Measurements from ENCODE around the gene PRDM5. TPM values are rescaled to one million over a fixed set of nuclear protein-coding genes. Genes with fewer than 3 reads are reported as not detected.

The PRDM5 gene
- total RNA-seq, 4 donors from 2014 or later, result 17.7 to 49.9 (median 44.6) TPM

DNA sequence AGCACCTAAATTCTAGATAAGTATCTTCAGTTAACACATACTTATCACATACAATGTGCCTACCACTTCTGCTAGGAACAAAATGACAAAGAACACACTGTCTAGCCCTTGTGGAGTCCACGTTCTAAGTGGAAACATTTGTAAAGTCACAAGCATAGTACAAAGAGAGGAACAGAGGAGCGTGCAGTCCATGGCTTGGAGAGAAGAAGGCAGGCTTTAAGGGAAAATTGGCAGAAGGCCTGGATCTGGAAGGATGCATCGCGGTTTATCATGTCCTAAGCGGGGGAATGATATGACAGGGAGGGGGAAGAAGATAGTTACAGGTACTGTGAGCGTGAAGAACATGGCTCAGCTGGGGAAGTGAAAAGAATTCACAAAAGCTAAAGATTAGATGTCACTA is 218.0 kb downstream of the PRDM5 start:
- H3K4me1 ChIP-seq, result no peaks in the 10 kb centered on the region
- no peak overlapping the region for H3K27ac ChIP-seq
- no peaks in the 10 kb centered on the region for H3K9me3 ChIP-seq
- TF ChIP-seq POLR2A (IDR thresholded peaks at IDR 0.05), result no peak
- TF ChIP-seq, protein P1, sequence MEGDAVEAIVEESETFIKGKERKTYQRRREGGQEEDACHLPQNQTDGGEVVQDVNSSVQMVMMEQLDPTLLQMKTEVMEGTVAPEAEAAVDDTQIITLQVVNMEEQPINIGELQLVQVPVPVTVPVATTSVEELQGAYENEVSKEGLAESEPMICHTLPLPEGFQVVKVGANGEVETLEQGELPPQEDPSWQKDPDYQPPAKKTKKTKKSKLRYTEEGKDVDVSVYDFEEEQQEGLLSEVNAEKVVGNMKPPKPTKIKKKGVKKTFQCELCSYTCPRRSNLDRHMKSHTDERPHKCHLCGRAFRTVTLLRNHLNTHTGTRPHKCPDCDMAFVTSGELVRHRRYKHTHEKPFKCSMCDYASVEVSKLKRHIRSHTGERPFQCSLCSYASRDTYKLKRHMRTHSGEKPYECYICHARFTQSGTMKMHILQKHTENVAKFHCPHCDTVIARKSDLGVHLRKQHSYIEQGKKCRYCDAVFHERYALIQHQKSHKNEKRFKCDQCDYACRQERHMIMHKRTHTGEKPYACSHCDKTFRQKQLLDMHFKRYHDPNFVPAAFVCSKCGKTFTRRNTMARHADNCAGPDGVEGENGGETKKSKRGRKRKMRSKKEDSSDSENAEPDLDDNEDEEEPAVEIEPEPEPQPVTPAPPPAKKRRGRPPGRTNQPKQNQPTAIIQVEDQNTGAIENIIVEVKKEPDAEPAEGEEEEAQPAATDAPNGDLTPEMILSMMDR (IDR thresholded peaks at IDR 0.05), result no peak
- intact Hi-C loops (cut with DNase I), result no loop called here
- no peak overlapping the region for H3K4me3 ChIP-seq (replicated peaks in 1 of 3)
- H3K36me3 ChIP-seq, result no peaks in the 10 kb centered on the region
- WGBS, 2 donors, result 89 to 90% methylated on average over 6 of the region's 6 CpGs
- H3K27me3 ChIP-seq, result no peaks in the 10 kb centered on the region
- DNase-seq, result no peak

DNA sequence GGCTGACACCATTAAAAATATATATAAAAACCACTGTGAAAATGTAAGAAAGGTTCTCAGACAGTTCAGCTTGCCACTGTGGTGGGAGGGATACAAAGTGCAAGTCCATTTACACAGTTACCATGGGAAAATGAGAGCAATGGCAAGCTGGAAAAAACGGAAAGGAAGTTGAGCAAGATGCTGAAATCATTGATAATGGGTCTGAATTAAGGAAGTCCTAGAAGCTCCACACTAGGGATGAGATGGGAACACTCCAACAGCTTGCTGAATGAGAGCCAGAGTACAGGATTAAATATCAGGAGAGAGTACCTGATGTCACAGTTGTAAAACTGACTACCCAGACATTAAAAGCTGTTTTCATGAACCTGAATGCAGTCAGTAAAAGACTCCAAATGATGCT is 218.6 kb downstream of the PRDM5 start:
- Histone ChIP-seq H3K9me3 (no peaks in the 10 kb centered on the region), H3K27ac (no peak overlapping the region), H3K36me3 (no peaks in the 10 kb centered on the region), H3K4me3 (replicated peaks in 1 of 3) (no peak overlapping the region), H3K27me3 (no peaks in the 10 kb centered on the region), H3K4me1 (no peaks in the 10 kb centered on the region)
- no peak for DNase-seq
- 71 to 80% methylated on average over 1 of the region's 1 CpG for WGBS, 2 donors
- TF ChIP-seq POLR2A (IDR thresholded peaks at IDR 0.05), result no peak
- TF ChIP-seq, protein P1 (IDR thresholded peaks at IDR 0.05), result no peak
- intact Hi-C loops (cut with DNase I), result no loop called here

- Histone ChIP-seq H3K27ac (no peak overlapping the region), H3K36me3 (no peaks in the 10 kb centered on the region), H3K9me3 (no peaks in the 10 kb centered on the region), H3K4me1 (no peaks in the 10 kb centered on the region), H3K27me3 (no peaks in the 10 kb centered on the region), H3K4me3 (replicated peaks in 1 of 3) (no peak overlapping the region)
- WGBS, 2 donors, result 94 to 96% methylated on average over 1 of the region's 1 CpG
- no peak for DNase-seq
- intact Hi-C loops (cut with DNase I), result no loop called here
- TF ChIP-seq, protein P1 (IDR thresholded peaks at IDR 0.05), result no peak
- TF ChIP-seq POLR2A (IDR thresholded peaks at IDR 0.05), result no peak
Observed at GRCh38 chr4:120699354-120699753, 223.2 kb downstream of the PRDM5 start.

DNA sequence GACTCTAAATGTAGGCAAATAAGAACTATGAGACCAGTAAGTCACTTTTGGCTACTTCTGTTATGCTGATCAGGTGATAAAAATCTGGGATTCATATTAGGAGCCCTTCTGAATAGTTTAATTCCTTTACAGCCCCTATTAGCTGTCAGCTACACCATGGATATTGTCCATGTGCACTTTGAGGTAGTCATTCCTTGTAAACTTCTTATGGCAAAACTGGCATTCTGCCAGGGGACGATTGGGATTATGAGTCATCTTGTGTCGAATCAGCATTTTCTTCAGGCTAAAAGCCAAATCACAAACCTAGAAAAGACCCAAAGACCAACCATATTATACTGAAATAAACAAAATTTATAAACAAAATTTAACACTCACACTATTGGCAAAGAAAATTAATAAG is 227.6 kb downstream of the PRDM5 start:
- H3K4me1 ChIP-seq, result no peaks in the 10 kb centered on the region
- no peaks in the 10 kb centered on the region for H3K27me3 ChIP-seq
- no peak for TF ChIP-seq POLR2A (IDR thresholded peaks at IDR 0.05)
- TF ChIP-seq, protein P1 (IDR thresholded peaks at IDR 0.05), result no peak
- 34 to 43% methylated on average over 2 of the region's 2 CpGs for WGBS, 2 donors
- H3K9me3 ChIP-seq, result no peaks in the 10 kb centered on the region
- no peak overlapping the region for H3K4me3 ChIP-seq (replicated peaks in 1 of 3)
- H3K27ac ChIP-seq, result no peak overlapping the region
- H3K36me3 ChIP-seq, result no peaks in the 10 kb centered on the region
- no peak for DNase-seq
- intact Hi-C loops (cut with DNase I), result no loop called here

DNA sequence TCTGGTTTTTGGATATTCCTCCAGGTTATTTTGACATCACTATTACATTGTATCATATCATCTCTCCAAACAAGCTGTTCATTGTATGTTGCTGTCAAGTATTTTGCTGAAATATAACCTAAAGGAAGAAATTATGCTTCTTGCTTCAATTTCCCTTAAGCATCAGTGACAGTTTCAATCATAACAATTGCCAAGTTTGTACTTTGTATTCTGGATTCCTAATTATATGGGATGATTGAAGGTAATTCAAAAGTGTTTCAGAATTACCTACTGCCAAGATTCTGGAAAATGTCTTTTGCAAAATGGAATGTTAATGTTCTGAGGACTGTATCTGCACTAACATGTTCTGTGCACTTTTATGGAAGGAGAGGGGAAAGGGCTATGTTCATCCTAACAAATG is 228.7 kb downstream of the PRDM5 start:
- Histone ChIP-seq H3K9me3 (no peaks in the 10 kb centered on the region), H3K27me3 (no peaks in the 10 kb centered on the region), H3K4me1 (no peaks in the 10 kb centered on the region), H3K36me3 (no peaks in the 10 kb centered on the region), H3K27ac (no peak overlapping the region), H3K4me3 (replicated peaks in 1 of 3) (no peak overlapping the region)
- no peak for DNase-seq
- no peak for TF ChIP-seq POLR2A (IDR thresholded peaks at IDR 0.05)
- intact Hi-C loops (cut with DNase I), result no loop called here

DNA sequence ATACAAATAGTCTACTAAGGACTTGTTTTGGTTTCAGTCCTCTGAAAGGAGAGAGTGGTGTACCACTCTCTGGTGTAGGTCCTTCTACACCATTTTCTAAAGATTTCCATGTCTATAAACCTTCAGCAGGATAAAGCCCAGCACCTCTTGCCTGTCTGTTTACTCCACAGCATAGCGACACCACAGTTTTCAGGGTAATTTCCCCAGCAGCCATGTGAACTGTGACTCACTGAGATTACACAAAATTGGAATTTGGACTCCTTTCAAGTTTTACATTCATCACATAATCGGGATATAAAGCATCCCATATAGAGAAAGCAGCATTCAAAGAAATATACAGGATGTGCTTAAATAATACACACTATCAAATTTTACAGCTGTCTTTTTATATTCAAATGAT is 229.6 kb downstream of the PRDM5 start:
- DNase-seq, result no peak
- Histone ChIP-seq H3K27ac (no peak overlapping the region), H3K4me3 (replicated peaks in 1 of 3) (no peak overlapping the region), H3K4me1 (no peaks in the 10 kb centered on the region), H3K36me3 (no peaks in the 10 kb centered on the region), H3K27me3 (no peaks in the 10 kb centered on the region), H3K9me3 (no peaks in the 10 kb centered on the region)
- intact Hi-C loops (cut with DNase I), result no loop called here
- 62 to 71% methylated on average over 2 of the region's 2 CpGs for WGBS, 2 donors
- TF ChIP-seq, protein P1 (IDR thresholded peaks at IDR 0.05), result no peak
- no peak for TF ChIP-seq POLR2A (IDR thresholded peaks at IDR 0.05)

Measured in thyroid gland (tissue), 4 donors.